Fibroblast of peridontal ligament (primary cell): Measurements from ENCODE around the gene CHKB.

Experiments used
- DNase-seq: peaks from one replicate; pipeline ENCODE4 v3.0.0-alpha.2; 2010; ENCODE audit errors: extremely low read depth

The CHKB gene

GRCh38 chr22:50573491-50574382 is 8.9 kb downstream of the CHKB start:
- DNase-seq: no peak

GRCh38 chr22:50572965-50573364 is 9.7 kb downstream of the CHKB start:
- DNase-seq: no peak

DNA sequence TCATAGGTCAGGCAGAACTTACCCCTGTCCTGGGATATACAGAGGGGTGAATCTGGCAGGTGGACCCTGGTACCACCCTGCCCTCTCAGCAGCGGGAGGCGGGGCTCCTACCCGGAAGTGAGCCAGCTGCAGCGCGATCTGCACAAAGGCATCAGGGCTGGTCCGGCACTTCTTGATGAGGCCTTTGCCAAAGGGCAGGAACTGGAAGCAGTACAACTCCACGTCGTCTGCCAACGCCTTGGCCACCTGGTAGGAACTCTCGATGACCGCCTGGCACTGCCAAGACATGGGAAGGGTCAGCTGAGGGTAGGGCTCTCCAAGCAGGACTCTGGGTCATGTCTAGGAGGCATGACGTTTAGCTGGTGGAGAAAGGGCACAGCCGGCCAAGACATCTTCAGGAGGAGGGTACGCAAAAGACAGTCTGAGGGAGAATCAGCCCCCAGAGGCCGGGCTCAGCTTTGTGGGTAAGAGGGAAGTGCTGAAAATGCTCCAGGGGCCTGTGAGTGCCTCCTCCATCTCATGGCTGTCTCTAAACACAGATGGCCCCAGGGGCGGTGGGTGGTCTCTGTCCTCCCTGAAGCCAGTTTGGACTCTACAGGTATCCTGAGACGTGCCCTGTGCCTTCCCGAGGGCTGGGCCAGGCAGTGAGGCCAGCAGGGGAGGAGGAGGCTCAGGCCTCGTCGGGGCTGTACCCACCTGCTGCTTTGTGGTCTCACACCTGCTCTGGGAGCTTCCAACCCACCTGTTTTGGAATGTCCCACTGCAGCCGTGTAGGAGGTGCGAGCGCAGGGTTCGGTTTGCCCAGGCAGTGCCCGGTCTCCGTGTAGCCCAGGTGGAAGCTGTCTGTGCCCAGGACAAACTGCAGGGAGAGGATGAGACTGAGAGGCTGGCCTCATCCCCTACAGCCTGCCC is 11.1 kb downstream of the CHKB start:
- no peak for DNase-seq

GRCh38 chr22:50570861-50571260 is 11.8 kb downstream of the CHKB start:
- no peak for DNase-seq

DNA sequence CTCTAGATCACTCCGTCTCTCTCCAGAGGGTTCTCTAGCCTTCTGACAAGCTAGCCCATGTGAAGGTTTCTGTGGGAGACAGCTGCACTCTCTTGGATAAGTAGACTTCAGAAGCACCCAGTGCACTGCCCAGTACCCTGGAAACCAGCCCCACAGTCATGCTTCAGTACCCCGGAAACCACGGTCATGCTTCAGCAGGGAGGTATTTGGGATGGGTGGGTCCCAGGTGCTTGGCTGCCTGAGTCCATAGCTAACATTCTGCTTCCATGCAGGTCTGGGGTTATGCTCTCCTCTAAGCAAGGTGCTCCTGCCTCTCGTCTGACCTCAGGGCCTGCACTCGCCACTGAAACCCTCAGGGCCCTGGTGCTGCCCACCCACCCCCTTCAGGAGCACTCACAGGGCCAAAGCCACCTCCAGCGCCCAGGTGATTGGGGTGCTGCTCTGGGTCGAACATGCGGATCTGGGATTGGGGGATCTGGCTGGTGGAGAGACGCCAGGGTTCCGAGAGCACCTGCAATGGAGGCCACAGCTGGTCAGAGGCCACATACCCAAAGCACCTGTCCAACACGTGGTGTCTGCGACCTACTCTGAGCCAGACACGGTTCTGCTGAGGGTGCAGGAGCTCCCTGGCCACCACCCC is 12.6 kb downstream of the CHKB start:
- DNase-seq: no peak

DNA sequence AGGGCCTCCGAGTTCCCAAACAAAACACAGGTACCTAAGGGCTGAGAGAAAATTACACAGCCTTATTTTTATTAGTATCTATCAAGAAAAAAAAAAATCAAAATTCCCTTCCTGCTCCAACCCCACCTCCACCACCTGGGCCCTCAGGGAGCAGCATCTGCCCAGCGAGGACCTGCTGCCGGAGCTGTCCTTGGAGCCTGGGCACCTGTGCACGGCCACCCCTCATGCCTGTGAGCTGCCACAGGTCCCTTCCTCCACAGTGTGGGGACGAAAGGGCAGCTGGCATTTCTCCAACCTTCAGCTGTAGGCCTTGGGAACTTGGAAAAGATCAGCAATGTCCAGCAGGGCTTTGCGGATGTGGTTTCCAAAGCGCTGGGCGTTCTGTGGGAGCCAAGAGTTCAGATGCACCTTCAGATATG is 13.6 kb downstream of the CHKB start:
- DNase-seq: no peak

GRCh38 chr22:50568626-50569025 is 14.0 kb downstream of the CHKB start:
- DNase-seq: no peak

DNA sequence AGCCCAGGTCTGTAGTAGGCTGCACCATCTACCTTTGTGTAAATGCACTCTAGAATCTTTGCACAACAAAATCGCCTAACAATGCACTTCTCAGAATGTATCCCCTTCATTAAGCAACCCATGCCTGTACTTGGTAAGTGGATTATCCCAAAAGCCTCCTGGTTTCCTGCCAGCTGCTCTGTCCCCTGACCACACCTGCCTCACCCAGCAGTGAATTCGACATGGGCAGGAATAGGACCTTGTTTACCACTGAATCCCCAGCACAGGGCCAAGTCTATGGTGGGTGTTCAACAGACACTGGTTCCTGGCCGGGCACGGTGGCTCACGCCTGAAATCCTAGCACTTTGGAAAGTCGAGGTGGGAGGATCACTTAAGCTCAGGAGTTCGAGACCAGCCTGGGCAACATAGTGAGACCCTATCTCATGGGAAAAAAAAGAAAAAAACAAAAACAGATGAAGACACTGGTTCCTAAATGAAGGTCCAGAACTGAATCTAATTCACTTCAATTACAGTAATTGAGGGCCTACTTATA is 14.9 kb downstream of the CHKB start:
- no peak for DNase-seq

GRCh38 chr22:50564289-50564688 is 18.4 kb downstream of the CHKB start:
- no peak for DNase-seq

DNA sequence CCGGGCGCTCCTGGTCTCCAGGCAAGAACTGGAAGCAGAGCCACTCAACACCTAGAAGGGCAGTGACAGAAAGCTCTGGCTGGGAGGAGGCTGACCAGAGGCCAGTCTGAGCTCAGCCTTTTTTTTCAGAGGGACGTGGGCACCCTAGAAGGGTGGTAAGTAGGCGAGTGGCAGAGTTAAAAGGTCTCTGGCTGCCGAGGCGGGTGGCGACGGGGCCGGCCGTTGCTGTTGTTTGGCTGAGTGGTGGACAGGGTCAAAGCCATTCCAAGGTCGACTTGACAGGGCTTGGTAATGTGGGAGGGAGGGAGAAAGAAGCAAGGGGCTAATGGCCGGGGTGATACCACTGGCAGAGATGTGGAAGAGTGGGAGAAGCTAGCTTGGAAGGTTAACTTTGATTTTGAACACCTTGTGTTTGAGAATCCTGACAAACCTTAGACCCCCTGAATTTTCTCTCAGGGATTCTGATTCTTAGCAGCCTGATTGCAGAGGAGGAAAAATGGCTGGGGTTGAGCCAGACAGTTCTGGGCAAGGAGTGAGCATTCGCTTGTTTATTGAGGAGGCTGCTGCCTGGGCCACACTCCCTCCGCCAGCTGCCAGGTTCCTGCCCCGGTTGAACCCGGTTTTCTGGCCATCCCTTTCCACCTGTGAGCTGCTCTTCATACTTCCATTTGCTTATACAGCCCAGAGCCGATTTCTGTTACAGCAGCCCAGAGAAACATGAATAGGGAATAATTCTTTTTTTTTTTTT is 19.1 kb downstream of the CHKB start:
- DNase-seq: no peak

DNA sequence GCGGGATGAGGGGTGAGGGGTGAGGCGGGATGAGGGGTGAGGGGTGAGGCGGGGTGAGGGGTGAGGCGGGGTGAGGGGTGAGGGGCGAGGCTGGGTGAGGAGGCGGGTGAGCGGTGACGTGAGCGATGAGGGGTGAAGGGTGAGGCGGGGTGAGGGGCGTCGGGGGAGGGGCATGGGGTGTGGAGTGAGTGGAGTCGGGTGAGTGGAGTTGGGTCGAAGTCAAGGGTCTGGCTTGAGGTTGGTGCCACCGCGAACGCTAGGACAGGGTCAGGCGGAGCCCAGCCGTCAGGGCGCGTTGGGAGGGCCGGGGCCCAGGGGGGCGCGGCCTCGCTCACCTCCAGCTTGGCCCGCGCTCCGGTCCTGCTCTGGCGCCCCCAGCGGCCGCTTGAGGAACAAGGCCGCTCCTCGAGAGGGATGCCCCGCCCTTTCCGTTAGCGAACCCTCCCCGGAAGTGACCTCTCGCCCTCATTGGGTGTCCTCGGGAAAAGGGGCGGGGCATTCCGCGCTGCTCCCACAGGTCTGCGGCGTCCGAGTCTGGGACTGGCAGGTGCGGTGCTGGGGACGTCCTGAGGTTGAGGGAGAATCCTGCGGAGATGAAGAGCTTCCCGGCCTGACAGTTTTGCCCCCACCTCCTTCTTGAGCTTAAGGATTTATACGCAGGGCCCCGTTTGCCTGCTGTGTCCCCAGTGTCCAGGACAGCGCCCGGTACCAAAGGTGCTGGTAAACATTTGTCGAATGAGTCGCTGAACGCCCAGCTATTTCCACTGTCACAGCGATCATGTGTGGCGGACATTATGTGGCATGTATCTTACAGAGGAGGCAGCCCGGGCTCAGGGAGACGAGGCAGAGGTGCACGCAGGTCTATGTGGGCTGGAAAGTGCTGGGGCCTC is 19.9 kb downstream of the CHKB start, which contains the start of gene SYCE3:
Gene SYCE3, minus strand, starts transcription at position 397 of the 890 bp plus-strand sequence. CDS start 6,514 bp downstream, outside the sequence.
- DNase-seq: peak; percentile 78

GRCh38 chr22:50561401-50562358 is 21.0 kb downstream of the CHKB start:
- DNase-seq: no peak

GRCh38 chr22:50560034-50560433 is 22.6 kb downstream of the CHKB start:
- DNase-seq: no peak

DNA sequence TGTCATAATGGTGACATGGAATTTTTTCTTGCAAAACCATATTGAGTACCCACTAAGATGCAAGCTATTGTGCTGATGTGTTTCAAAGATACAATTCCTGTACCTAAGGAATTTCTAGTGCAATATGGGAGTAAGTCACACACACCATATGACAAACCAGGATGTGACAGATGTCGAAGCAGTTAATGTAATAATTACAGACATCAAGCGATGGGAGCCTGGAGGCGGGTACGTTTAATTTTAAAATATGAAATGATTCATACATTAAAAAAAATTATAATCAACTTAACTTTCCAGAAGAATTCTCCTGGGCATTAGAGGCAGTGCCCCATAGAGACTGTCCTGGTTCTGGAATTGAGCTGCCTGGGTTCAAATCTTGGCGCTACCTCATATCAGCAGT is 25.9 kb downstream of the CHKB start:
- DNase-seq: no peak

DNA sequence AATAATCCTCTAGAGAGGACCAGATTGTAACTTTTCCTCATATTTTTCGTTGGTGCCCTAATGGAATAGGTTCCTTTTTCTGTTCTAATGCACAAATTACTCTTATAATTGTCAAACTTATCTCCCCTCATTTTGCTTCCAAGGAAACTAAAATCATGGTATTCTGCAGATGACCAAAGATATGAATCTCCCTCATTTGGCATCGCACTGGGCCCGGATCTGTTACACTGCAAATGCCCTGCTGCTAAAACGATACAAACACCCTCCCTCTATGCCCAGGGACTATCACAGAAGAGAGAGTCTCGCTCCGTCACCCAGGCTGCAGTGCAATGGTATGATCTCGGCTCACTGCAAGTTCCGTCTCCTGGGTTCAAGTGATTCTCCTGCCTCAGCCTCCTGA is 29.3 kb downstream of the CHKB start:
- DNase-seq: no peak

- DNase-seq: no peak
These were observed 31.4 kb downstream of the CHKB start for GRCh38 chr22:50551160-50551752.

DNA sequence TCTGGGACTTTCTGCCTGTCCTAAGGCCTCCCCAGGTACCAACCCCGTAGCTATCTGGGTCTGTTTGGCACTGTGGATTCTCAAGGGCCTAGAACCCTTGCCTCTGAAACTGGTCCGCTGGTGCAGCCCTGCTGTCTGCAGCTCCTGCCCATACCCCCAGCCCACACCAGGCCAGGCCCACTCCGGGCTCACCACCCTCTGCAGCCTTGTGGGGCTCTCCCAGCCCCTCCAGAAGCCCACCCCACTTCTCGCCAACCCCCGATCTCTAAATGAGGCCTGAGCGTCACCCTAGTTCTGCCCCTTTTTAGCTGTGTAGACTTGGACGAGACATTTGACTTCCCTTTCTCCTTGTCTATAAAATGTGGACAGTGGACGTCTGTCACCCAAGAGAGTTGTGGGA is 32.3 kb downstream of the CHKB start:
- no peak for DNase-seq
